SU-DHL-6 (cell line): ENCODE data around the gene RRAD.

Experiments used
- H2AFZ ChIP-seq: fragments of 200-600 bp; sonication (generic); 2 replicates; pipeline ENCODE4 v1.6.1; 2014; ENCODE audit warnings: low read depth, mild to moderate bottlenecking, moderate library complexity, mixed read lengths, antibody characterized with exemption, low read length; ENCODE audit not compliant: severe bottlenecking
- H3F3A ChIP-seq: fragments of 200-600 bp; shearing (Covaris generic); 2 replicates; pipeline ENCODE4 v1.6.0; 2016; ENCODE audit warnings: antibody characterized with exemption, mild to moderate bottlenecking; ENCODE audit not compliant: insufficient read depth
- H3K27ac ChIP-seq: fragments of 200-600 bp; sonication (generic); 2 replicates; pipeline ENCODE4 v1.5.1; 2016; ENCODE audit warnings: low read depth, mild to moderate bottlenecking, low read length, moderate library complexity, mixed read lengths
- H3K27me3 ChIP-seq: fragments of 200-600 bp; sonication (generic), shearing (Covaris generic); 2 replicates; pipeline ENCODE4 v1.6.0; 2014; ENCODE audit warnings: mild to moderate bottlenecking, low read length
- H3K36me3 ChIP-seq: fragments of 200-600 bp; sonication (generic); 2 replicates; pipeline ENCODE4 v1.6.1; 2014; ENCODE audit warnings: mild to moderate bottlenecking, low read length, mixed read lengths
- H3K4me2 ChIP-seq: fragments of 300-600, 200-600 bp; shearing (Covaris generic), sonication (generic); 2 replicates; pipeline ENCODE4 v1.6.0; 2014; ENCODE audit warnings: low read length, low read depth, mild to moderate bottlenecking; ENCODE audit not compliant: poor library complexity, severe bottlenecking
- H3K4me3 ChIP-seq: fragments of 200-600 bp; sonication (generic); 2 replicates; pipeline ENCODE4 v1.5.1; 2014; ENCODE audit warnings: antibody characterized with exemption, low read length, mild to moderate bottlenecking, mixed read lengths; ENCODE audit not compliant: insufficient read depth, poor library complexity, severe bottlenecking
- H3K79me2 ChIP-seq: fragments of 200-600 bp; sonication (generic); 2 replicates; pipeline ENCODE4 v1.6.1; 2014; ENCODE audit warnings: mild to moderate bottlenecking, low read length, moderate library complexity; ENCODE audit not compliant: insufficient read depth
- H3K9ac ChIP-seq: fragments of 200-600 bp; sonication (generic); 2 replicates; pipeline ENCODE4 v1.7.0; 2014; ENCODE audit warnings: mild to moderate bottlenecking, low read length
- H3K9me2 ChIP-seq: fragments of 200-600 bp; sonication (generic); replicated peaks from 2 replicates; pipeline ENCODE4 v1.6.1; 2014; ENCODE audit warnings: low read length; ENCODE audit not compliant: insufficient read depth
- H3K9me3 ChIP-seq: fragments of 200-600 bp; sonication (generic); 2 replicates; pipeline ENCODE4 v1.6.1; 2014; ENCODE audit warnings: low read length, mixed read lengths; ENCODE audit not compliant: insufficient read depth
- H4K20me1 ChIP-seq: fragments of 200-600 bp; sonication (generic); 2 replicates; pipeline ENCODE4 v1.6.1; 2014; ENCODE audit warnings: low read depth, mild to moderate bottlenecking, antibody characterized with exemption, low read length, moderate library complexity, mixed read lengths
- CTCF ChIP-seq: fragments of 200-600 bp; sonication (generic); IDR thresholded peaks from one replicate; pipeline ENCODE4 v1.5.1; 2017; ENCODE audit warnings: antibody characterized with exemption, mild to moderate bottlenecking, low read length, moderate library complexity; ENCODE audit not compliant: insufficient read depth, poor library complexity, severe bottlenecking
- EZH2phosphoT487 ChIP-seq: fragments of 200-600 bp; sonication (generic), shearing (Covaris generic); conservative IDR thresholded peaks from 2 replicates; pipeline ENCODE4 v1.6.1; 2018; ENCODE audit warnings: mild to moderate bottlenecking, antibody characterized with exemption, low read length, moderate library complexity, mixed read lengths

Gene RRAD

DNA sequence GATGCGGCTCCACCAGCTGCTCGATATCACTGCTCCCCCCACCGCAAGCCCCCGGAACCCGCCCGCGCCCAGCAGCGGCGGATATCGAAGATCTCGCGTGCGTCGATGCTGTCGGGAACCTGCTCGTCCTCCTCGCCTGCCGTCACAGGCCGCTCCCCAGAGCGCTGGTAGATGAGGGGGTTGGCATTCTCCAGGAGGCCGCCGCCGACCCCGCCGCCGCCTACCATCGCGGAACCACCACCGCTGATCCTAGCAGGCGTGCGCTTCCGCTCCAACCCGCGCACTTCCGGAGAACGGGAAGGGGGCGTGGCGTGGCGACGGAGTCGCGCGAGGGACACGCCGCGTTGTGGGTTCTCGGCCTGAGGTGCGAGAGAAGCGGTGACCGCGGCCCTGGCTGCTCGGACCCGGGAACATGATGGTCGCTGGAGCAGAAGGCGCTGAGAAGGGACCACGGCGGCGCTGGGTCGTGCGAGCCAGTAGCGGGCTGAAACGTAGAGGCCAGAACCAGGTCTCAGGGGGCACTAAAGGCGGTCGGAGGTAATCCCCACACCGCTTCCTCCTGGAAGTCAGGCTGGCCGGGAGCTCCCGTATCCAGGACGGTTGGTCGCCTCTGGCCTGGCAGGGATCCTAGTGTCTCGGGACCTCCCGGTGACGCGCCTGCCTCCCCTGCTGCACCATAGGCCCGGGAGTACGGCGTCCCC is 9.0 kb upstream of the RRAD start, which contains the start of gene CIAO2B:
TSS of gene CIAO2B (minus strand) at position 265 of the 701 bp plus-strand sequence. CDS start at position 227, 38 bp downstream.
- Histone ChIP-seq H3K27ac (peak within 1 kb of the TSS; percentile 27), H3K9ac (peak within 1 kb of the TSS; percentile 83), H3K27me3 (no peaks in the 10 kb centered on the region), H3K9me2 (no peaks in the 10 kb centered on the region), H3K4me2 (peak within 1 kb of the TSS; percentile 64), H3F3A (0 out of 2 replicates have a peak, but pooled peaks cover 3% of the 10 kb centered on the region), H3K79me2 (peaks cover 12% of the 10 kb centered on the region), H3K36me3 (no peaks in the 10 kb centered on the region), H4K20me1 (no peaks in the 10 kb centered on the region), H3K9me3 (no peaks in the 10 kb centered on the region), H3K4me3 (peak within 1 kb of the TSS; percentile 79), H2AFZ (peak within 1 kb of the TSS; percentile 76)
- TF ChIP-seq EZH2phosphoT487 (no peak), CTCF (no peak)

DNA sequence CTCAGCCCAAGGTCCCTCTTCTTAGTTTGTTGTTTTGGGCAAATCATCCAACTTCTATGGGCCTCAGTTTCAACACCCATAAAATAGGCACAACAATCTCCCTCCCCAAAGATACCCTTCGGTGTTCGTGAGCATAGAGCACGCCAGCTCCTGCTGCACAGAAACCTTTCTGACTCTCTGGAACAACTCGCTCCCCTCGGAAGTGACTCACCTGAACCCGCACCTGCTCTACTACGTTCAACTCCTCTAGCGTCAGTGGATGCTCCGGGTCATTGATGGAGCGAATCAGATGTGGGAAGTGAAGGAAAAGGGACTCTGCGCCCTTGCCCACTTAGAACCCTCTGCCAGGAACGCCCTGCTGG is 8.4 kb upstream of the RRAD start:
- H3K27ac ChIP-seq: peak overlapping the region; percentile 27
- H3K9me3 ChIP-seq: no peaks in the 10 kb centered on the region

GRCh38 chr16:66932076-66932475 is 6.7 kb upstream of the RRAD start:
- no peak overlapping the region for H2AFZ ChIP-seq
- H3K9me2 ChIP-seq: no peaks in the 10 kb centered on the region
- no peaks in the 10 kb centered on the region for H4K20me1 ChIP-seq
- no peak overlapping the region for H3K4me2 ChIP-seq
- no peak overlapping the region for H3K4me3 ChIP-seq
- no peaks in the 10 kb centered on the region for H3K9me3 ChIP-seq
- TF ChIP-seq CTCF (no peak), EZH2phosphoT487 (no peak)
- peaks cover 12% of the 10 kb centered on the region for H3K79me2 ChIP-seq
- H3K27ac ChIP-seq: no peak overlapping the region
- 0 out of 2 replicates have a peak, but pooled peaks cover 3% of the 10 kb centered on the region for H3F3A ChIP-seq
- H3K9ac ChIP-seq: no peak overlapping the region
- H3K27me3 ChIP-seq: no peaks in the 10 kb centered on the region
- no peaks in the 10 kb centered on the region for H3K36me3 ChIP-seq

More for the DNA sequence above, 8.4 kb upstream of the RRAD start:
- Histone ChIP-seq H3F3A (0 out of 2 replicates have a peak, but pooled peaks cover 3% of the 10 kb centered on the region), H4K20me1 (no peaks in the 10 kb centered on the region), H3K9ac (peak overlapping the region; percentile 83), H3K9me2 (no peaks in the 10 kb centered on the region), H3K79me2 (peaks cover 12% of the 10 kb centered on the region), H3K36me3 (no peaks in the 10 kb centered on the region), H3K4me3 (peak overlapping the region; percentile 79), H2AFZ (peak overlapping the region; percentile 76), H3K4me2 (peak overlapping the region; percentile 64), H3K27me3 (no peaks in the 10 kb centered on the region)
- no peak for TF ChIP-seq CTCF
- TF ChIP-seq EZH2phosphoT487: no peak
